Vagina (tissue), 2 donors: ENCODE data around the gene BCAS3. TPM values are rescaled to one million over a fixed set of nuclear protein-coding genes. Genes with fewer than 3 reads are reported as not detected.

Experiments
- DNase-seq, 2 donors: peaks; one replicate each; pipeline ENCODE4 v3.0.0-alpha.2; 2017; ENCODE audit errors: extremely low spot score in 2 of 2
- H3K27ac ChIP-seq: fragments of 200-600 bp; sonication (generic); one replicate; pipeline ENCODE4 v1.5.1; 2019
- H3K27me3 ChIP-seq: fragments of 200-600 bp; sonication (generic); one replicate; pipeline ENCODE4 v1.5.1; 2019
- H3K36me3 ChIP-seq, 2 donors: fragments of 200-600 bp; sonication (generic); one replicate each; pipeline ENCODE4 v1.5.1; 2017 to 2019
- H3K4me1 ChIP-seq: fragments of 200-600 bp; sonication (generic); one replicate; pipeline ENCODE4 v1.5.1; 2019
- H3K4me3 ChIP-seq, 2 donors: fragments of 200-600 bp; sonication (generic); 1 replicate in 1 of 2; 2 replicates in 1 of 2; pipeline ENCODE4 v1.5.1; 2016 to 2019
- H3K9me3 ChIP-seq: fragments of 200-600 bp; sonication (generic); one replicate; pipeline ENCODE4 v1.5.1; 2019
- POLR2A ChIP-seq, 2 donors: fragments of 450-650 bp; IDR thresholded peaks; one replicate each; pipeline ENCODE4 v1.6.1; 2017; ENCODE audit warnings: antibody characterized with exemption in 2 of 2, mild to moderate bottlenecking in 2 of 2, moderate library complexity in 2 of 2
- POLR2AphosphoS5 ChIP-seq, 2 donors: sonication (generic); formaldehyde crosslinking; IDR thresholded peaks; one replicate each; pipeline ENCODE4 v1.9.0; 2017; ENCODE audit warnings: antibody characterized with exemption in 2 of 2, mild to moderate bottlenecking in 2 of 2, low read depth in 1 of 2; ENCODE audit not compliant: insufficient read depth in 1 of 2
- intact Hi-C: fragments of 100-400 bp; cut with DNase I; formaldehyde crosslinking; loops from one replicate; pipeline ENCODE4 v1.15.1; 2023
- total RNA-seq: library from RNA; depleted of rRNA; stranded (reverse); fragments of >200 nt; gene quantifications from one replicate; pipeline ENCODE4 v1.2.3, GENCODE V29; 2016
- TF ChIP-seq, protein P1 (sequence below), 3 experiments: fragments of 450-650 bp in 2 of 3; fragments of 200-600 bp in 1 of 3; sonication (generic) in 1 of 3; IDR thresholded peaks; one replicate each; pipeline ENCODE4 v1.5.1; 2017 to 2019; ENCODE audit warnings: antibody characterized with exemption in 3 of 3, mild to moderate bottlenecking in 2 of 3, moderate library complexity in 2 of 3

Gene BCAS3
- total RNA-seq, 1 donor from 2014 or later: 33.1 TPM

DNA sequence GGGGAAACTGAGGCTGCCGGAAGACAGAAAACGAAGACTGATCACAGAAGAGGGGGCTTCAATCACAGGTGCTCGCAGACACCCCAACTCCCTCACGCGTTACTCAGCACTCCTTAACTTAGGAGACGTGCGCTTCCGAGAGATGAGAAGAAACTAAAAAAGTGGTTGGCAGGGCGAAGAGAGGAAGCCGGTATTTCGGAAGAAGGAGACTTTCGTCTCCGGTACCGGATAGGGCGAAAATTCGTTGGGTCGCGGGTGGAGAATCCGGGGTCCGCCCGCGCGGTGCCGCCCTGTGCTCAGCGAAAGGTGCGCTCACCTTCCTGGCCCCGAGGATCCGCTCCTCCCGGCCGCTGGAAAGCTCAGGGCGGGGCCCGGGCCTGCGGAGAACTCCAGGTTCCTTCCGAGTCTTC, 721.1 kb downstream of the BCAS3 start:
- H3K27me3 ChIP-seq: peaks cover 12% of the 10 kb centered on the region
- DNase-seq: no peak
- peaks cover 48% of the 10 kb centered on the region for H3K4me1 ChIP-seq
- H3K9me3 ChIP-seq: no peaks in the 10 kb centered on the region
- no peaks in the 10 kb centered on the region for H3K36me3 ChIP-seq
- peak overlapping the region; percentile 83 for H3K27ac ChIP-seq
- TF ChIP-seq POLR2A (IDR thresholded peaks at IDR 0.05) (no peak), POLR2AphosphoS5 (IDR thresholded peaks at IDR 0.05; ENCODE audit: insufficient read depth in 1 of 2, low read depth in 1 of 2) (no peak)
- TF ChIP-seq, protein P1, sequence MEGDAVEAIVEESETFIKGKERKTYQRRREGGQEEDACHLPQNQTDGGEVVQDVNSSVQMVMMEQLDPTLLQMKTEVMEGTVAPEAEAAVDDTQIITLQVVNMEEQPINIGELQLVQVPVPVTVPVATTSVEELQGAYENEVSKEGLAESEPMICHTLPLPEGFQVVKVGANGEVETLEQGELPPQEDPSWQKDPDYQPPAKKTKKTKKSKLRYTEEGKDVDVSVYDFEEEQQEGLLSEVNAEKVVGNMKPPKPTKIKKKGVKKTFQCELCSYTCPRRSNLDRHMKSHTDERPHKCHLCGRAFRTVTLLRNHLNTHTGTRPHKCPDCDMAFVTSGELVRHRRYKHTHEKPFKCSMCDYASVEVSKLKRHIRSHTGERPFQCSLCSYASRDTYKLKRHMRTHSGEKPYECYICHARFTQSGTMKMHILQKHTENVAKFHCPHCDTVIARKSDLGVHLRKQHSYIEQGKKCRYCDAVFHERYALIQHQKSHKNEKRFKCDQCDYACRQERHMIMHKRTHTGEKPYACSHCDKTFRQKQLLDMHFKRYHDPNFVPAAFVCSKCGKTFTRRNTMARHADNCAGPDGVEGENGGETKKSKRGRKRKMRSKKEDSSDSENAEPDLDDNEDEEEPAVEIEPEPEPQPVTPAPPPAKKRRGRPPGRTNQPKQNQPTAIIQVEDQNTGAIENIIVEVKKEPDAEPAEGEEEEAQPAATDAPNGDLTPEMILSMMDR (IDR thresholded peaks at IDR 0.05): no peak
- H3K4me3 ChIP-seq: peak overlapping the region; percentile 49 to 87
- intact Hi-C loops: loop anchor here (5.0 kb wide), 2 partner anchors 66 to 146 kb away; no protein-coding TSS in a partner anchor

GRCh38 chr17:61399131-61400065, 721.7 kb downstream of the BCAS3 start, which contains the start of gene TBX2:
Gene TBX2 (plus strand): TSS chr17:61399843. CDS start chr17:61400177, 334 bp downstream.
- no peak for DNase-seq
- TF ChIP-seq, protein P1 (IDR thresholded peaks at IDR 0.05): no peak
- TF ChIP-seq POLR2A (IDR thresholded peaks at IDR 0.05): peak in 1 of 2 donors; percentile 44
- TF ChIP-seq POLR2AphosphoS5 (IDR thresholded peaks at IDR 0.05; ENCODE audit: insufficient read depth in 1 of 2, low read depth in 1 of 2): peak in 1 of 2 donors; percentile 73
- no peaks in the 10 kb centered on the region for H3K36me3 ChIP-seq
- peaks cover 55% of the 10 kb centered on the region for H3K4me1 ChIP-seq
- peak within 1 kb of the TSS; percentile 49 to 87 for H3K4me3 ChIP-seq
- H3K27me3 ChIP-seq: peaks cover 12% of the 10 kb centered on the region
- intact Hi-C loops: loop anchor here (5.0 kb wide), 2 partner anchors 67 to 147 kb away; no protein-coding TSS in a partner anchor
- peak within 1 kb of the TSS; percentile 83 for H3K27ac ChIP-seq
- H3K9me3 ChIP-seq: no peaks in the 10 kb centered on the region

DNA sequence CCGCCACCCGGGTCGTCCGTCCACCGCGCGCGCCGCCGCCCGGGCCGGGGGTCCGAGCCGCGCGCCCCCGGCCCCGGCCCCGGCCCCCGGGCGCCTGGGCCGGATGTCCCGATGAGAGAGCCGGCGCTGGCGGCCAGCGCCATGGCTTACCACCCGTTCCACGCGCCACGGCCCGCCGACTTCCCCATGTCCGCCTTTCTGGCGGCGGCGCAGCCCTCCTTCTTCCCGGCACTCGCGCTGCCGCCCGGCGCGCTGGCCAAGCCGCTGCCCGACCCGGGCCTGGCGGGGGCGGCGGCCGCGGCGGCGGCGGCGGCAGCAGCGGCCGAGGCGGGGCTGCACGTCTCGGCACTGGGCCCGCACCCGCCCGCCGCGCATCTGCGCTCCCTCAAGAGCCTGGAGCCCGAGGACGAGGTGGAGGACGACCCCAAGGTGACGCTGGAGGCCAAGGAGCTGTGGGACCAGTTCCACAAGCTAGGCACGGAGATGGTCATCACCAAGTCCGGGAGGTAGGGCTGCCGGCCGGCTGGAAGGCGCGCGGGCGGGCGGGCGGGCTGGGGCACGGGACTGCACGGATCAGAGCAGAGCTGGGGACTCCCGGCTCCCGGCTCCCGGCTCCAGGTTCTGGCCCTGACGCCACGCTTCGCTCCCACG, 722.5 kb downstream of the BCAS3 start:
- peaks cover 12% of the 10 kb centered on the region for H3K27me3 ChIP-seq
- intact Hi-C loops: no loop called here
- peak overlapping the region; percentile 83 for H3K27ac ChIP-seq
- no peaks in the 10 kb centered on the region for H3K9me3 ChIP-seq
- peak overlapping the region; percentile 49 to 87 for H3K4me3 ChIP-seq
- no peaks in the 10 kb centered on the region for H3K36me3 ChIP-seq
- H3K4me1 ChIP-seq: peaks cover 63% of the 10 kb centered on the region
- TF ChIP-seq, protein P1 (IDR thresholded peaks at IDR 0.05): no peak
- no peak for TF ChIP-seq POLR2AphosphoS5 (IDR thresholded peaks at IDR 0.05; ENCODE audit: insufficient read depth in 1 of 2, low read depth in 1 of 2)
- TF ChIP-seq POLR2A (IDR thresholded peaks at IDR 0.05): no peak
- no peak for DNase-seq

GRCh38 chr17:61400717-61401388, 723.2 kb downstream of the BCAS3 start:
- TF ChIP-seq POLR2A (IDR thresholded peaks at IDR 0.05) (no peak), POLR2AphosphoS5 (IDR thresholded peaks at IDR 0.05; ENCODE audit: insufficient read depth in 1 of 2, low read depth in 1 of 2) (peak in 1 of 2 donors; percentile 33)
- DNase-seq: no peak
- peaks cover 12% of the 10 kb centered on the region for H3K27me3 ChIP-seq
- intact Hi-C loops: no loop called here
- H3K9me3 ChIP-seq: no peaks in the 10 kb centered on the region
- H3K4me3 ChIP-seq: peak overlapping the region; percentile 49 to 87
- H3K4me1 ChIP-seq: peaks cover 63% of the 10 kb centered on the region
- H3K36me3 ChIP-seq: no peaks in the 10 kb centered on the region
- peak overlapping the region; percentile 83 for H3K27ac ChIP-seq
